DLD1 (cell line): Measurements from ENCODE around the gene IL1R1.

ENCODE experiments used
- in situ Hi-C: cut with HindIII; loops from 2 replicates; pipeline ENCODE4 v1.10.0; 2017; ENCODE audit warnings: low sequenced_read_pairs

IL1R1 gene

GRCh38 chr2:102166189-102166845 lies 23.8 kb downstream of the IL1R1 start:
- in situ Hi-C loops, result no loop called here

DNA sequence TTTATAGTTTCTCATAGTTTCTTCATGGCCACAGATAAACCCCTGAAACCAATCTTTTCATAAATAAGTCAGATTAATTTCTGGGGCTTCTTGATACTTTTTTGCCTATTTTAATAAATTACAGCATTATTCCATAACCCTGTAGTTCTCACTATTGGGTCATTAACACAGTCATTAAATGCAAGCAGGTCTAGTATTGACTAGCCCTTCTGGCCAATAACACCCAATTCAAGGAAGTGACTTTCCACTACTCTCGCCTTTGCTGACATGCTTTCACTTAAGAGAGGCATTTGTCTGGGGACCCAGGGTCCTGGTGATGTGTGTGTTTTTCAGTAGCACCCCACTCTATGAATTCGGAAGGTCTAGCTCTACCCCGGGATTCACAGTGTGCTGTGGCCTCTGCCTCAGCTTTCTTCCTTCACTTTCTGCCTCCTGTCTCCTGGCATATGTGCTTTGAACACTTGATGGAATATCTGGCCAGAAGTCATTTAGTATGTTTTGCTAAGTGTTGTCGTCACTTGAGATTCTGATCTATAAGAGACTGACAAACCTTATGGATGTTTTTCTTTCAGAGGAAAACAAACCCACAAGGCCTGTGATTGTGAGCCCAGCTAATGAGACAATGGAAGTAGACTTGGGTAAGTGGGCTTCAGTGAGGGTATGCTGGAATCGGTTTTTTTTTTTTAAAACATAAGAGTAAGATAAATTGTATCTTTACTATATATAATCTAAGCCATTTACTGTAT lies 25.7 kb downstream of the IL1R1 start:
- in situ Hi-C loops, result no loop called here

DNA sequence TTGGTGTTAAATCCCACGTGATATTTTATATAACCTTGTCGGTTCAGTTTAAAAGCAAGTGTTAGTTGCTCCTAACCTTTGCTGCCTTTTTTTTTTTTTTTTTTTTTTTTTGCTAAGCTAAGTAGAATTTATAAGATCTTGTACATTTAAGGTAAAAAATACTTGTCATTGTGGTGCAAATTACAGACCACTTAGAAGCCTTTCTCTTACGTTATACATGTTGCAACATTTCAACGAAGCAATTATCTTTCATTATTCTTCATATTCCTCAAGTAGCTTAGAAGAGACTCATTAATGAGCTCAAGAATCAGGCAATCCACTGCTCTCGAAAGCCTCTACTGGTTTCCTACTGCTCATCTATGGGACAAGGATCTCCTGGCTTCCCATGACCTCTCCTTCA lies 29.4 kb downstream of the IL1R1 start:
- in situ Hi-C loops, result no loop called here

- in situ Hi-C loops, result no loop called here
Measured at GRCh38 chr2:102172745-102173144, 30.2 kb downstream of the IL1R1 start.

- in situ Hi-C loops, result no loop called here
Measured at GRCh38 chr2:102176172-102176571, 33.6 kb downstream of the IL1R1 start.

DNA sequence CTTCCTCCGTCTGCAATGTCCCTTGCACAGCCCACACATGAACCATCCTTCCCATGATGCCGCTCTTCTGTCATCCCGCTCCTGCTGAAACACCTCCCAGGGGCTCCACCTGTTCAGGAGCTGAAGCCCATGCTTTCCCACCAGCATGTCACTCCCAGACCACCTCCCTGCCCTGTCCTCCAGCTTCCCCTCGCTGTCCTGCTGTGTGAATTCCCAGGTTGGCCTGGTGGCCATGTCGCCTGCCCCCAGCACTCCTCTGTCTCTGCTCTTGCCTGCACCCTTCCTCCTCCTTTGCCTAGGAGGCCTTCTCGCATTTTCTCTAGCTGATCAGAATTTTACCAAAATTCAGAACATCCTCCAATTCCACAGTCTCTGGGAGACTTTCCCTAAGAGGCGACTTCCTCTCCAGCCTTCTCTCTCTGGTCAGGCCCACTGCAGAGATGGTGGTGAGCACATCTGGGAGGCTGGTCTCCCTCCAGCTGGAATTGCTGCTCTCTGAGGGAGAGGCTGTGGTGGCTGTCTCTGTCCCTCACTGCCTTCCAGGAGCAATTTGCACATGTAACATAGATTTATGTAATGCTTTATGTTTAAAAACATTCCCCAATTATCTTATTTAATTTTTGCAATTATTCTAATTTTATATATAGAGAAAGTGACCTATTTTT lies 35.4 kb downstream of the IL1R1 start:
- in situ Hi-C loops, result no loop called here

DNA sequence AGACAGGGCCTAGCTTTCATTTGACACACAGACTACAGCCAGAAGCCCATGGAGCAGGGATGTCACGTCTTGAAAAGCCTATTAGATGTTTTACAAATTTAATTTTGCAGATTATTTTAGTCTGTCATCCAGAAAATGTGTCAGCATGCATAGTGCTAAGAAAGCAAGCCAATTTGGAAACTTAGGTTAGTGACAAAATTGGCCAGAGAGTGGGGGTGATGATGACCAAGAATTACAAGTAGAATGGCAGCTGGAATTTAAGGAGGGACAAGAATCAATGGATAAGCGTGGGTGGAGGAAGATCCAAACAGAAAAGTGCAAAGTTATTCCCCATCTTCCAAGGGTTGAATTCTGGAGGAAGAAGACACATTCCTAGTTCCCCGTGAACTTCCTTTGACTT lies 36.5 kb downstream of the IL1R1 start:
- in situ Hi-C loops, result no loop called here

DNA sequence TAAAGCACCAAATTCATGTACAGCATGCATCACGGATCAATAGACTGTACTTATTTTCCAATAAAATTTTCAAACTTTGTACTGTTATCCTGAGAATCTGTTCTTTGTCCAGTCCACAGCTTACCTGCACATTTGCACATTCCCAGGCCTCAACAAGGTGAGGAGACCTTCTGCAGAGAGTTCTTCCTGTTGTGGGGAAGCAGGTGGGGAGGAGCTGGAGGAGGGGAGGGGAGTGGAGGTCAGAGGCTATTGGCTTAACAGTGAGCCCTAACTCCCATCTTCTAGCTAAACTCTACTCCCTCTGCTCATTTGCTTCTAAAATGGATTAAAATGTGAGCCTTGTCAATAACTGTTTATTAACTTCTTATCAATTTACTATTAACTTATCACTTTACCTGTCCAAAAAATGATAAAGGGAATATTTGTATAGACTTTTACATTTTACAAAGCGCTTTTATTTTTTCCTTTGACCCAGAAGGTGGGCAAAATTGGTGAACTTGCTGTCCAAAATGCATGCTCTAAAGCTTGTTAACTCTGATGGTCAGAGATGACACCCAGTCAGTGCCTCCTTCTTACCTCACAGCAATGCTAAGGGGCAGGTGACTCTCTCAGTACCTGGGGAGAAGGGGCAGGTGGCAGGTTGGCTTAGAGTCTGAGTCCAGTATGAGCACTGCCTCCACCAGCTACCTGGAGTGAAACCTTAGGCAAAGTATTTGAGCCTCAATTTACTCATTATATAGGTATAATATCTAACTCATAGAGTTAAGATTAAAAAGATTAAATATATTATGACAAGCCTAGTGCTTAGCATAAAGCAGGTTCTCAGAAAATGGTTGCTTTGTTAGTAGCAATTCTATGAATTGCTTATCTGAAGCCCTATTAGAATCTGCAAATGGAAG lies 37.5 kb downstream of the IL1R1 start:
- in situ Hi-C loops, result no loop called here

GRCh38 chr2:102180687-102180999 lies 38.1 kb downstream of the IL1R1 start:
- in situ Hi-C loops, result no loop called here

DNA sequence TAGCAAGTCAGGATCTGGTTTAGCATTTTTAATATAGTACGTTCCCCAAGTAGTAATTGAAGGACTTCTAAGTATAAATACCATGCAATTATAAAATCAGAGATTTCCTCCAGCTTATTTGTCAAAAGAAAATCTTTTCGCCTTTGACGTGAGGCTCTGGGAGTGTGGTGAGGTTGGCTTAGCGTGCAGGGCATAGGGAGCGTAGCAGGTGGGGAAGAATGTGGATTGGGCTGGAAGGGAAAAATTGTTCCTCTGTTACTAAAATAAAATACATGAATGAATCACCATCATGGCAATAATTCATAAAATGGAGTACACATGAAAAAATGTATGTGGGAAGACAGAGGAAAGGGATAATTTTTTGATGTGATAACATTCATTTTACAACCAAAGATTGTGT lies 38.8 kb downstream of the IL1R1 start:
- in situ Hi-C loops, result no loop called here

- in situ Hi-C loops, result no loop called here
Measured at GRCh38 chr2:102181919-102182635, 39.5 kb downstream of the IL1R1 start.

GRCh38 chr2:102184018-102184417 lies 41.5 kb downstream of the IL1R1 start:
- in situ Hi-C loops, result no loop called here

DNA sequence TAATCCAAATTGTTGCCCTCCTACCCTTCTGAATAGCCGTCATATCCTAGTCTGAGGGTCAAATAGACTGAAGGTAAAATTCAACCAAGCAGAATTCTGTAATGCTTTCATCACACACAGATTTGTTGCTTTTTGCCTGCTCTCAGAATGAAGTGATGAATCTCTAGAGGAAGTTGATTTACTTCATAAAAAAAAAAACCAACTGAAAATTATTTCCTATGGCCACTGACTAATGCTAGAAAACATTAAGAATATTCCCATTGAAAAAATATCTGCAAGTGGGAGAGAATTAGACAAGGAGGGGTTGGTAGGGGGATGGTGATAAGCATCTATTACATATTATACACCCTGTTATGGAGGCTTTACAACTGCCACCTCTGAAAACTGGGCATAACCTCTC lies 42.0 kb downstream of the IL1R1 start:
- in situ Hi-C loops, result no loop called here

DNA sequence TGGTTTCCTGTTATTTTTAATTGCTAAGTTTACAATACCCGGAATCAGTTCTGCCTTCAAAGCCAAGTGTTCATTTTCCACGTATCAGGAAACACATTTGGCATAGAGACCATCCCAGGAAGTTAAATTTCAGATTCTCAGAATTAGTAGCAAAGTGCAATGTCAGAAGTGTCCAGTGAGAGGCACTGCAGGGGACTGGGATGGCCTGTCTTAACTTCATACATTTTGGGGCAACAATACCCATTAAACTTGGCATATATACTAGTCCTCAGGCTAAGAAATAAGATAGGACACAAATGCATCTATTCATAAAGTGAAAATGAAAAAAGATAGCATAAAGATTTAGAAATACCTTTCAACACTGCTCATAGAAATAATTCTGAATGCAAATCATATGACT lies 42.8 kb downstream of the IL1R1 start:
- in situ Hi-C loops, result no loop called here

DNA sequence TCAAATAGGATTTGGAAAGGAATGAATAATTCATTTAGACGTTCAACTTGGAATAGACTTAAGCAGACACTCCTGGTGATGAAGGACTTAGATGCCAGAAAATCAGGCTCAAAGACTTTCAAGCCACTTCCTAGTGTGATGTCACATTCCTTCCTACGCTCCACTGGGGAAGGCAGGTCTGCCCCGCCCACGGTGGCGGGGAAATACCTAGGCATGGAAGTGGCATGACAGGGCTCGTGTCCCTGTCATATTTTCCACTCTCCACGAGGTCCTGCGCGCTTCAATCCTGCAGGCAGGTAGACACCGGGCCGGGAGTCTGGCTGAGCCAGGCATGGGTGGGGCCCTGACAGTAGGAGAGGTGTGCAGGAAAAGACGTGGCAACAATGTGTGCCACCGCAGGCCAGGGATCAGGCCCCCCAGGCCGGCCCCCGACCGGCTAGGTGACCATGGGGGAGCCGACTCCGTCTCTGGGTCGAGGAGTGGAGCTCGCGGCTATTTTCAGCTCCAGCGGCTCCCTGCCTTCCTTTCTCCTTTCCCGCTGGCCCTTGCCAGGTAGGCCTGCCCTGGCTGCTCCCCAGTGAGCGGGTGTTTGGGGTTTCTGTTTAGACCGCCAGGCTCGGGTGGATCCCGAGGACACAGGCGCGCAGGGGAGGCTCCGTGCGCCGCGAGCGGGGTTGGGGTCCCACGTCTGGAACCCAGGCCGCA lies 44.4 kb downstream of the IL1R1 start, which contains the start of gene IL1RL2:
TSS of gene IL1RL2 (plus strand) at position 233 of the 705 bp plus-strand sequence. CDS start 845 bp downstream, outside the sequence.
- in situ Hi-C loops, result no loop called here

GRCh38 chr2:102187496-102188150 lies 45.1 kb downstream of the IL1R1 start:
- in situ Hi-C loops, result no loop called here

- in situ Hi-C loops, result no loop called here
Measured at GRCh38 chr2:102190430-102191107, 48.0 kb downstream of the IL1R1 start.

GRCh38 chr2:102191501-102191900 lies 49.0 kb downstream of the IL1R1 start:
- in situ Hi-C loops, result no loop called here

- in situ Hi-C loops, result no loop called here
Measured at GRCh38 chr2:102193074-102193473, 50.5 kb downstream of the IL1R1 start.
